Measurements from ENCODE around the gene RSPH9.

- TF ChIP-seq, protein P1, sequence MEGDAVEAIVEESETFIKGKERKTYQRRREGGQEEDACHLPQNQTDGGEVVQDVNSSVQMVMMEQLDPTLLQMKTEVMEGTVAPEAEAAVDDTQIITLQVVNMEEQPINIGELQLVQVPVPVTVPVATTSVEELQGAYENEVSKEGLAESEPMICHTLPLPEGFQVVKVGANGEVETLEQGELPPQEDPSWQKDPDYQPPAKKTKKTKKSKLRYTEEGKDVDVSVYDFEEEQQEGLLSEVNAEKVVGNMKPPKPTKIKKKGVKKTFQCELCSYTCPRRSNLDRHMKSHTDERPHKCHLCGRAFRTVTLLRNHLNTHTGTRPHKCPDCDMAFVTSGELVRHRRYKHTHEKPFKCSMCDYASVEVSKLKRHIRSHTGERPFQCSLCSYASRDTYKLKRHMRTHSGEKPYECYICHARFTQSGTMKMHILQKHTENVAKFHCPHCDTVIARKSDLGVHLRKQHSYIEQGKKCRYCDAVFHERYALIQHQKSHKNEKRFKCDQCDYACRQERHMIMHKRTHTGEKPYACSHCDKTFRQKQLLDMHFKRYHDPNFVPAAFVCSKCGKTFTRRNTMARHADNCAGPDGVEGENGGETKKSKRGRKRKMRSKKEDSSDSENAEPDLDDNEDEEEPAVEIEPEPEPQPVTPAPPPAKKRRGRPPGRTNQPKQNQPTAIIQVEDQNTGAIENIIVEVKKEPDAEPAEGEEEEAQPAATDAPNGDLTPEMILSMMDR (IDR thresholded peaks at IDR 0.05): no peak
- no peak for TF ChIP-seq EP300 (IDR thresholded peaks at IDR 0.05)
- TF ChIP-seq POLR2AphosphoS5 (IDR thresholded peaks at IDR 0.05): no peak
These were observed 31.0 kb upstream of the RSPH9 start for GRCh38 chr6:43613721-43614395.

Data from esophagus muscularis mucosa (tissue), 4 donors.